Measurements from ENCODE around the gene CLIP2.

CLIP2 gene

GRCh38 chr7:74356589-74357315 lies 67.5 kb downstream of the CLIP2 start:
- peak overlapping the region; percentile 19 for H3K9ac ChIP-seq (ENCODE audit: low read length)
- 0 out of 2 replicates have a peak overlapping the region, but pooled peaks have one; percentile 33 for H3K27ac ChIP-seq (ENCODE audit: low read depth, low read length)
- H3K4me3 ChIP-seq (ENCODE audit: low read depth, low read length) = no peak overlapping the region
- no peaks in the 10 kb centered on the region; the same call in 1 of the 2 replicates for H3K4me1 ChIP-seq (ENCODE audit: control insufficient read depth, insufficient read depth, low read length)
- H3K36me3 ChIP-seq (ENCODE audit: control insufficient read depth, insufficient read depth, low read length) = peaks cover 54% of the 10 kb centered on the region
- no peaks in the 10 kb centered on the region for H3K9me3 ChIP-seq (ENCODE audit: control insufficient read depth, insufficient read depth, low read depth, low read length)
- no peaks in the 10 kb centered on the region for H3K27me3 ChIP-seq (ENCODE audit: control insufficient read depth, insufficient read depth, low read length)

GRCh38 chr7:74360008-74360407 lies 70.8 kb downstream of the CLIP2 start:
- no peaks in the 10 kb centered on the region for H3K9me3 ChIP-seq (ENCODE audit: control insufficient read depth, insufficient read depth, low read depth, low read length)
- H3K27ac ChIP-seq (ENCODE audit: low read depth, low read length) = no peak overlapping the region
- no peak overlapping the region for H3K4me3 ChIP-seq (ENCODE audit: low read depth, low read length)
- H3K36me3 ChIP-seq (ENCODE audit: control insufficient read depth, insufficient read depth, low read length) = peaks cover 48% of the 10 kb centered on the region
- no peaks in the 10 kb centered on the region for H3K27me3 ChIP-seq (ENCODE audit: control insufficient read depth, insufficient read depth, low read length)
- no peak overlapping the region for H3K9ac ChIP-seq (ENCODE audit: low read length)
- H3K4me1 ChIP-seq (ENCODE audit: control insufficient read depth, insufficient read depth, low read length) = no peaks in the 10 kb centered on the region; the same call in 1 of the 2 replicates

- H3K27me3 ChIP-seq (ENCODE audit: control insufficient read depth, insufficient read depth, low read length) = no peaks in the 10 kb centered on the region
- no peaks in the 10 kb centered on the region; the same call in 1 of the 2 replicates for H3K4me1 ChIP-seq (ENCODE audit: control insufficient read depth, insufficient read depth, low read length)
- H3K36me3 ChIP-seq (ENCODE audit: control insufficient read depth, insufficient read depth, low read length) = peaks cover 39% of the 10 kb centered on the region
- no peak overlapping the region for H3K4me3 ChIP-seq (ENCODE audit: low read depth, low read length)
- H3K27ac ChIP-seq (ENCODE audit: low read depth, low read length) = no peak overlapping the region
- no peaks in the 10 kb centered on the region for H3K9me3 ChIP-seq (ENCODE audit: control insufficient read depth, insufficient read depth, low read depth, low read length)
- no peak overlapping the region for H3K9ac ChIP-seq (ENCODE audit: low read length)
Observed at GRCh38 chr7:74362266-74362665, 73.1 kb downstream of the CLIP2 start.

- Histone ChIP-seq H3K27me3 (ENCODE audit: control insufficient read depth, insufficient read depth, low read length) (no peaks in the 10 kb centered on the region), H3K9ac (ENCODE audit: low read length) (no peak overlapping the region), H3K4me3 (ENCODE audit: low read depth, low read length) (no peak overlapping the region), H3K27ac (ENCODE audit: low read depth, low read length) (no peak overlapping the region), H3K9me3 (ENCODE audit: control insufficient read depth, insufficient read depth, low read depth, low read length) (no peaks in the 10 kb centered on the region), H3K4me1 (ENCODE audit: control insufficient read depth, insufficient read depth, low read length) (no peaks in the 10 kb centered on the region), H3K36me3 (ENCODE audit: control insufficient read depth, insufficient read depth, low read length) (peaks cover 30% of the 10 kb centered on the region)
Observed at GRCh38 chr7:74364061-74364460, 74.9 kb downstream of the CLIP2 start.

- Histone ChIP-seq H3K36me3 (ENCODE audit: control insufficient read depth, insufficient read depth, low read length) (peaks cover 20% of the 10 kb centered on the region), H3K9ac (ENCODE audit: low read length) (no peak overlapping the region), H3K4me1 (ENCODE audit: control insufficient read depth, insufficient read depth, low read length) (no peaks in the 10 kb centered on the region), H3K9me3 (ENCODE audit: control insufficient read depth, insufficient read depth, low read depth, low read length) (no peaks in the 10 kb centered on the region), H3K27me3 (ENCODE audit: control insufficient read depth, insufficient read depth, low read length) (no peaks in the 10 kb centered on the region), H3K4me3 (ENCODE audit: low read depth, low read length) (no peak overlapping the region), H3K27ac (ENCODE audit: low read depth, low read length) (no peak overlapping the region)
Observed at GRCh38 chr7:74365322-74366022, 76.3 kb downstream of the CLIP2 start.

GRCh38 chr7:74371381-74372341 lies 82.5 kb downstream of the CLIP2 start:
- Histone ChIP-seq H3K9ac (ENCODE audit: low read length) (peak overlapping the region; percentile 44), H3K4me3 (ENCODE audit: low read depth, low read length) (peak overlapping the region; percentile 58), H3K36me3 (ENCODE audit: control insufficient read depth, insufficient read depth, low read length) (peaks cover 14% of the 10 kb centered on the region), H3K9me3 (ENCODE audit: control insufficient read depth, insufficient read depth, low read depth, low read length) (no peaks in the 10 kb centered on the region), H3K27ac (ENCODE audit: low read depth, low read length) (peak overlapping the region; percentile 47; the same call in 1 of the 2 replicates), H3K4me1 (ENCODE audit: control insufficient read depth, insufficient read depth, low read length) (peaks cover 18% of the 10 kb centered on the region; the same call in 1 of the 2 replicates), H3K27me3 (ENCODE audit: control insufficient read depth, insufficient read depth, low read length) (no peaks in the 10 kb centered on the region)

GRCh38 chr7:74372511-74373111 lies 83.4 kb downstream of the CLIP2 start:
- peaks cover 22% of the 10 kb centered on the region for H3K36me3 ChIP-seq (ENCODE audit: control insufficient read depth, insufficient read depth, low read length)
- H3K4me3 ChIP-seq (ENCODE audit: low read depth, low read length) = peak overlapping the region; percentile 58; the same call in 1 of the 2 replicates
- H3K4me1 ChIP-seq (ENCODE audit: control insufficient read depth, insufficient read depth, low read length) = peaks cover 21% of the 10 kb centered on the region; the same call in 1 of the 2 replicates
- no peak overlapping the region for H3K27ac ChIP-seq (ENCODE audit: low read depth, low read length)
- peak overlapping the region; percentile 1 for H3K9ac ChIP-seq (ENCODE audit: low read length)
- H3K27me3 ChIP-seq (ENCODE audit: control insufficient read depth, insufficient read depth, low read length) = no peaks in the 10 kb centered on the region
- H3K9me3 ChIP-seq (ENCODE audit: control insufficient read depth, insufficient read depth, low read depth, low read length) = no peaks in the 10 kb centered on the region

GRCh38 chr7:74373536-74373935 lies 84.3 kb downstream of the CLIP2 start:
- Histone ChIP-seq H3K9ac (ENCODE audit: low read length) (no peak overlapping the region), H3K4me1 (ENCODE audit: control insufficient read depth, insufficient read depth, low read length) (peaks cover 21% of the 10 kb centered on the region; the same call in 1 of the 2 replicates), H3K27ac (ENCODE audit: low read depth, low read length) (no peak overlapping the region), H3K36me3 (ENCODE audit: control insufficient read depth, insufficient read depth, low read length) (peaks cover 22% of the 10 kb centered on the region), H3K27me3 (ENCODE audit: control insufficient read depth, insufficient read depth, low read length) (no peaks in the 10 kb centered on the region), H3K4me3 (ENCODE audit: low read depth, low read length) (no peak overlapping the region), H3K9me3 (ENCODE audit: control insufficient read depth, insufficient read depth, low read depth, low read length) (no peaks in the 10 kb centered on the region)

- no peak overlapping the region for H3K27ac ChIP-seq (ENCODE audit: low read depth, low read length)
- H3K9ac ChIP-seq (ENCODE audit: low read length) = no peak overlapping the region
- no peaks in the 10 kb centered on the region for H3K9me3 ChIP-seq (ENCODE audit: control insufficient read depth, insufficient read depth, low read depth, low read length)
- no peaks in the 10 kb centered on the region for H3K27me3 ChIP-seq (ENCODE audit: control insufficient read depth, insufficient read depth, low read length)
- H3K4me3 ChIP-seq (ENCODE audit: low read depth, low read length) = no peak overlapping the region
- H3K36me3 ChIP-seq (ENCODE audit: control insufficient read depth, insufficient read depth, low read length) = peaks cover 25% of the 10 kb centered on the region
- peaks cover 21% of the 10 kb centered on the region; the same call in 1 of the 2 replicates for H3K4me1 ChIP-seq (ENCODE audit: control insufficient read depth, insufficient read depth, low read length)
Observed at GRCh38 chr7:74375726-74376220, 86.6 kb downstream of the CLIP2 start.
